Activated T-cell treated with anti-CD3 and anti-CD28 coated beads for 48 hours (primary cell): Measurements from ENCODE around the gene FOXF1.

Experiments used
- DNase-seq: peaks from one replicate; pipeline ENCODE4 v3.0.0-alpha.2; 2020; ENCODE audit warnings: low read depth

FOXF1 gene

GRCh38 chr16:86492961-86493629, 17.2 kb upstream of the FOXF1 start:
- DNase-seq: no peak

DNA sequence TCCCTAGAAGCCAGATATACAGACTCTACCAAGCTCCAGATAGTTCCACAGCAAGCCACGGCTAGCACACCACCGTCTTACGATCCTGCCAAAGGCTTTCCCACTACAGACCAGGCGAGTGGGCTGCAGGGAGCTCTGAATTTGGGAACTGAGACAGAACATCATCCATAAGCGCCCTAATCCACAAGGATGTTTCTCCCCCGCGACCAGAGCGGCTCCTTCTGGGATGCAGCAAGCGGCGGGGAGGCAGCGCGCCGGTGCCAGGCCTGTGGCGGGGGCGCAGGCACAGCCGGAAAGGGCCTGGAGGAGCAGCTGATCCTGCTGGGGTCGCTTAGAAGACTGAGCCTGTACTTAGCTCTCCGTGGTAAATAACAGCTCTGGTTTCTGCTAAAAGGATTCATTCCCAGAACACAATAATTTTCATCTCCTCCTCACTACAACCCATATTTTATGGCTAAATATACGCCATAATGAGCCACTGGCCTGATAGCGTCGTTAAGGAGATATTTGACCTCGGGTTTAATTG, 16.2 kb upstream of the FOXF1 start:
- no peak for DNase-seq

DNA sequence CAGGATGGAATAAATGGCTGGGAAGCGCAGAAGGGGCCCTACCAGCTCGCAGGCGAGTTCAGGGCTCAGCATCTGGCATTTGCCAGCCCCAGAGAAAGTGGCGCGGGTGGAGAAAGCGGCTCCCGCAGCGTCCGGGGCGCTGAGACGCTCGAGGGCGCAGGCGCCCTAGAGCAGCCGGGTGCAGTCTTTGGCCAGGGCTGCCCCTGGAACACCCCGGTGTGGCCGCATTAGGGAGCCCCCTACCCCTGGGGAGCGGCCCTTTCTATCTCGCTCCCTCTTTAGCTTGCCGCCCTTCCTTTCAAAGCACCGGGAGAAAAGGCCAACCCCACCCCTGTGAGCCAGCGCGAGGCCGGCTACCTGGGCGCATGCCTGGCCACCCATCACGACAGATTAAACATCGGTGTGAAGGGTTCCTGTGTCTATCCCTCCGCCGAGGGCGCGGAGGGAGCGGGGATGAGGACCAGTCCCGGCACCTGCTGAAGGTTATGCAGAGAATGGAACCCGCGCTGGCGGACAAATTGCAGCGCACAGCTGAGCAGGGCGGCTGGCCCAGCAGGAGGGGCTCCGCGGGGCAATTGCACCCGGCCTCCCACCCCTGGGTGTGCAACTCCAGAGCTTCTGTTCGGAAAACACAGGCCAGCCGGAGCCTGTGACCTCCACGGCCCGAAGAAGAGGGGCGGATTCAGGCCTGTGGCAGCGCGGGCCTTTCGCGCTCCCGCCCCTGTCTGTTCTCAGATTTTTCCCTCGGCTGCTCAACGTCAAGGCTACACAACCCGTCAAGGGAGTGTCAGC, 15.6 kb upstream of the FOXF1 start:
- DNase-seq: no peak

DNA sequence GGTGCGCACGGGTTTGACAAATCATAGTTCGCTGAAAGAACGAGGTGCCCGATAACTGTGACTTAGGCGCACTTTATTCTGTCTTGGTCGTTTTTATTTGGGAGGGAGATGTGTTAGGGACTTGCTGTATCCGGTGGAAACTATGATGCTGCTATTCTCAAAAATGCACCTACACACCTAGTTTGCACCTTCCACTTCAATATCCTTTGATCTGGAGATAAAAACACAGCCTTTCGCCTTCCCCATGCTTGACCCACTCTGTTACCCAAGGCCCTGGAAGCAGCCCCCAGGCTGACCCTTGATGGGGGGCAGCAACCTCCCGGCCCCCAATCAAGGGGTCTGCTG, 15.0 kb upstream of the FOXF1 start:
- no peak for DNase-seq

DNA sequence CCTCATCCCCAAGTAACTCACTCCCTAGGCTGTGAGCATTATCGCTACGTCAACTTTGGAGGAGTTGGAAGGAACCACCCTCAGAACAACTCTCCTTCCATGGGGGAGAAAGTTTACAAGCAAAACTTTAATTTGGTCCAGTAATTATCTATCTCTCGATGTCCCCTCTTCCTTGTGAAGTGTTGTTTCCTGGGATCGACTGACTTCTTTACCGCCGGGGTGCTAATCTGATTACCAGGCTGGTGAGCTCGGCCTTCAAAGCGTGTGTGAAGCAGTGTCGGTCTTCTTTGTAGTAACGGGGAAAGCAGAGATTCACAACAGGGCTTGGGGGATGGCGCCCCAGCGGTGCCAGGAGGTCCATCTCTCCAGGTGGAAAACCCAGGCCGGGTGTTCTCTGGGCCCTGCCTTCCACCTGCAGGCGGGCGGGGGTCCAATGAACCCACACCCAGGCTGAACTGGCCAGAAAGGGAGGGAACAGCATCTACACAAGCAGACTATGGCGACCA, 14.5 kb upstream of the FOXF1 start:
- DNase-seq: no peak

GRCh38 chr16:86496262-86496928, 13.9 kb upstream of the FOXF1 start:
- DNase-seq: no peak

GRCh38 chr16:86496929-86497461, 13.3 kb upstream of the FOXF1 start:
- no peak for DNase-seq

DNA sequence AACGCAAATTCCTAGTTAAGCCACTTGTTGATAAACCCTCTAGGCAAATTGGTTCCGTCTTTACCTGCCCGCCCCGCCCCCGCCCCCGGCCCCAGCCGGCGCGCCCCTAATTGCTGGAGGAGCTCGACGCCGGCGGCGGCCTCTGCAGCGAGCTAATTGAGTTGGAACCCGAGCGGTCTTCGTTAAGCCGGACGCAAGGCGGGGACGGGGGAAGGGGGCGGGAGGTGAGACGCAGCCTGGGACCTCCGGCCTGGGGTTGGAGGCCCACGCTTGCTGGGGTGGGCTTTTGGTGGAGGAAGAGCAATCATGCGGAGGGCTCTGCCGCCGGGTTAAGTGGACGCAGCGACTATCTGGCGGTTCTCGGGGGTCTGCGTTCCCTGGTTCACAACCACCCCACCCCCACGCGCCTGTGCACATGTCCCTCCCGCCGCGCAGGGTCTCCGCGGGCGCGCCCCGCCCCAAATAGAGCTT, 12.7 kb upstream of the FOXF1 start:
- DNase-seq: no peak

- DNase-seq: no peak
Observed at GRCh38 chr16:86498155-86498670, 12.1 kb upstream of the FOXF1 start.

DNA sequence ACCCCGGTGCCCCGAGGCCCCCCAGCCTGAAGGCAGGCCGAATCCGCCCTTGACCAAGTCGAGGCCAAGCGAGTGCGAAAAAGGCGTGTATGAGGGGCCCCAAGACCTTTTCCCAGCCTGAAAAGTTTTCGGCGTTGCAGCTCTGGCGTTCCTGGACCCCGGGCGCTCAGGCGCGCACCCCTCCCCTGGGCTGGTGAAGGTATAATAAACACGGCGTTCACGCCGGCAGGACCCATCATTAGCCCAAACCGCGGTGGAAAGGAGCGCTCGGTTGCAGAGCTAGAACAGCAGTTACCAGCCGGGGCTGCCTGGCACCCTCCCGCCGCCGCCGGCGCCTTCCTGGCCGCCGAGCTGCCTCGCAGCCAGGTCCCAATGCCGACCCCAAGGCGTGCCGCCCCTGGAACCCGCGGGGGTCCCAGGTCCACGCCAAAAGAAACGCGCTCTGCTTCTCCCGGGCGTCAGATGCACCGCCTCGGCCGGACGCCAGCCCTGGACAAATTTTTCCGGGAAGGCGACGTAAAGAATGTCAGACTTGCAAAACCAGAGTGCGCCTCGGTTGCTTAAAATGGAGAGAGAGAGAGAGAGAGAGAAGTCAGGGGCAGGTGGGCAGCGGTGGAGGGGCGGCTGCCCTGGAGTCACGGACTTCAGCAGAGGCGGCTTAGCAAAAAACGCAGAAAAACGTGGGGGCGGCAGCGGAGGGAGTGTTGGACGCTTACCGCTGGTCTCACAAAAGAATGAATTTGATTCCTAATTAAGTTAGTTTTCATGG, 11.5 kb upstream of the FOXF1 start:
- no peak for DNase-seq

GRCh38 chr16:86499440-86499786, 10.9 kb upstream of the FOXF1 start:
- DNase-seq: no peak

DNA sequence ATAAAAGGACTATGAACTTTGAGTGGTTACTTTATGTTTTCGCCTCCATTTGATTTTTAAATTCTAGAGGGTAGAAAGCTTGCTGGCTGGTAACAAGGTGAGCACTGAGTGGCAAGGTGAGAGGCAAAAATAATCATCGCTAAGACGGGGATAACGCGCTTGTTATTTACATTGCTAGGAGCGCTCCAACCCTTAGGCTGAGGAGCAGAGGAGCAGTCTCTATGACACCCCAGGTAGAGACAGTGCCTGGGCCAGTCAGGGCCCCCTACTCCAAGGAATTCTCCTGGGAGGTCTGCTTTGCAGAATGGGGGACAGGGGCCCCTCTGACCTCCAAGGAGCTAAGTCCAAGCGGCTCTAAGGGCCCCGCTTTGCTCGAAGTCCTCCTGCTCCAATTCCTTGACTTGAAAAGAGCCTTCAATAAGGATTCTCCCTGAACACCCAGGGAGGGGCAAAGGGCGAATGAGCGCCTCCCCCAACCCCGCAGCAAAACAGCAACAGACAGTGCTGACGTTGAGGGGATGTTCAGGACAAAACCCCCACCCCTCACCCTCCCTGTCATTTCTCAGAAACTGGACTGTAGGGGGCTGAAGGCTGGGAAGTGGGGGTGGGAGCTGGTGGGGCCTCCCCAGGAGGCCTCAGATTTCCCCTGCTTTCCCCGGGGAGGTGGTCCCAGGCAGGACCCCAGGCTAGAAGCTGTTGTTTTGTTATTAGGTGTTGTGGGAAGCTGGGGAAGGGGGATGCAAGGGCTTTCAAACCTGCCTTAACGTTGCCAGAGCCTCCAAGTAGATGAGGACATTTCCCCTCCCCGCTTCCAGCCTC, 10.2 kb upstream of the FOXF1 start:
- DNase-seq: no peak

- DNase-seq: no peak
Observed at GRCh38 chr16:86500708-86501510, 9.4 kb upstream of the FOXF1 start.

- no peak for DNase-seq
Observed at GRCh38 chr16:86501989-86502855, 8.1 kb upstream of the FOXF1 start.

- no peak for DNase-seq
Observed at GRCh38 chr16:86502856-86503748, 7.2 kb upstream of the FOXF1 start.

DNA sequence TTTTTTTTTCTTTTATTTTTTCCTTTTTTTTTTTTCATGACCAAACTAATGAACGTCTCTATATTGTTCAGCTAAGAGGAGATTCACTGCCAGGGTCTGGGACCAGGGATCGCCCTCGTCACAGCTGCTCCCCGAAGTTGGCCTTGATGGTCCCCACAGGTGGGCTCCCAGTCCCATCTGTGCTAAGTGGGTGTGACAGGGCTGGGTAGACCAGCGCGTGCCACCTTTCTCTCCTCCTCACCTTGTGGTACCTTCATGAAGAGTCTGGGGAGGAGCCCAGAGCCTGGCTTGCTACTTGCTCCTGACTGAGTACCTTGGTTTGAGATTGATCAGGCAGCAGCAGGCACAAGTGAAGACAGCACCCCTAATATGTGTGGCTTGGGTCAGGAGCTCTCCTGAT, 6.5 kb upstream of the FOXF1 start:
- DNase-seq: no peak

- no peak for DNase-seq
Observed at GRCh38 chr16:86504315-86505184, 5.8 kb upstream of the FOXF1 start.
